Tibial nerve (tissue), 4 donors: ENCODE data around the gene SLC16A2. TPM values are rescaled to one million over a fixed set of nuclear protein-coding genes. Genes with fewer than 3 reads are reported as not detected.
"Not testable (repeated sequence)": the region's sequence is repeated elsewhere in the genome, so short reads cannot be mapped to it uniquely, and the experiment has no call there.

Source experiments
- DNase-seq, 2 donors: peaks; one replicate each; pipeline ENCODE4 v3.0.0-alpha.2; 2019; ENCODE audit warnings: low spot score in 2 of 2
- H3K27ac ChIP-seq, 4 donors: fragments of 200-600 bp; sonication (generic) in 3 of 4; one replicate each; pipeline ENCODE4 v1.5.1; 2017 to 2019; ENCODE audit warnings: mild to moderate bottlenecking in 1 of 4
- H3K27me3 ChIP-seq, 2 donors: fragments of 200-600 bp; sonication (generic) in 1 of 2; one replicate each; pipeline versions ENCODE4 v1.5.1 to v1.6.0; 2017 to 2019
- H3K36me3 ChIP-seq, 3 donors: fragments of 200-600 bp; sonication (generic); one replicate each; pipeline ENCODE4 v1.5.1; 2018 to 2019
- H3K4me1 ChIP-seq, 4 donors: fragments of 200-600 bp; sonication (generic) in 3 of 4; one replicate each; pipeline ENCODE4 v1.5.1; 2017 to 2019
- H3K4me3 ChIP-seq, 4 donors: fragments of 200-600 bp; sonication (generic) in 3 of 4; one replicate each; pipeline ENCODE4 v1.5.1; 2017 to 2019; ENCODE audit warnings: mild to moderate bottlenecking in 1 of 4, moderate library complexity in 1 of 4
- H3K9me3 ChIP-seq, 4 donors: fragments of 200-600 bp; sonication (generic) in 3 of 4; one replicate each; pipeline ENCODE4 v1.5.1; 2017 to 2019
- CTCF ChIP-seq, 5 experiments: fragments of 200-600 bp in 3 of 5; fragments of 450-650 bp in 2 of 5; sonication (generic) in 3 of 5; IDR thresholded peaks; one replicate each; pipeline ENCODE4 v1.5.1; 2016 to 2019; ENCODE audit warnings: antibody characterized with exemption in 5 of 5, mild to moderate bottlenecking in 3 of 5, moderate library complexity in 2 of 5
- EP300 ChIP-seq, 2 donors: sonication (generic); formaldehyde crosslinking; IDR thresholded peaks; one replicate each; pipeline ENCODE4 v1.6.1; 2017; ENCODE audit warnings: antibody characterized with exemption in 2 of 2, mild to moderate bottlenecking in 1 of 2
- POLR2A ChIP-seq, 2 donors: fragments of 450-650 bp; IDR thresholded peaks; one replicate each; pipeline ENCODE4 v1.6.1; 2017; ENCODE audit warnings: antibody characterized with exemption in 2 of 2, mild to moderate bottlenecking in 2 of 2, moderate library complexity in 2 of 2
- WGBS, 2 donors: methylation state at CpG; one replicate each; pipeline ENCODE4 v1.1.5; 2018; 5-methylcytosine and 5-hydroxymethylcytosine counted together
- total RNA-seq, 4 donors: library from RNA; depleted of rRNA; stranded (reverse); fragments of >200 nt; gene quantifications; one replicate each; pipeline ENCODE4 v1.1.0, GENCODE V29; 2016

The SLC16A2 gene
- total RNA-seq, 4 donors from 2014 or later: 9.2 to 13.3 (median 10.8) TPM

- WGBS, 2 donors: 86 to 97% methylated on average over 3 of the region's 3 CpGs
- Histone ChIP-seq H3K4me3 (no peak overlapping the region), H3K27me3 (no peaks in the 10 kb centered on the region), H3K9me3 (no peaks in the 10 kb centered on the region), H3K36me3 (no peaks in the 10 kb centered on the region), H3K27ac (no peak overlapping the region), H3K4me1 (no peaks in the 10 kb centered on the region)
- no peak for DNase-seq
- no peak for TF ChIP-seq POLR2A (IDR thresholded peaks at IDR 0.05)
- TF ChIP-seq EP300 (IDR thresholded peaks at IDR 0.05): no peak
- no peak for TF ChIP-seq CTCF (IDR thresholded peaks at IDR 0.05)
These were observed 90.4 kb downstream of the SLC16A2 start for GRCh38 chrX:74511704-74512103.

DNA sequence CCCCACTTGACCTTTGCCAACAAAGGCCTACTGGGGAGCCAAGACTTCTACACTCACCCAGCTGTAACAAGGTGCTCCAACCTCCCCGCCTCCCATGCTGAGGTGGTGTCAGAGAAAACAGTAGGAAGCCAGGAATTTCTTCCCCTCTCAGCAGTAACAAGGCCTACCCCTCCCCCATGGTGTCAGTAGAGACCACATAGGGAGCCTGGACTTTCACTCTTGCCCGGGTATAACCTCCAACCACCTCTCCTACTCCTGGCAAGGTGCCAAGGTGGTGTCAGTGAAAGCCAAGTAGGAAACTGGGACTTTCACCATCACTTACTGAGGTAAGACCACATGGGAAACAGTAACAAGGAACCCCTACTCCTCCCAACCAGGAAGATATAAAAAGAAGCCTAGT lies 93.1 kb downstream of the SLC16A2 start:
- DNase-seq: no peak

DNA sequence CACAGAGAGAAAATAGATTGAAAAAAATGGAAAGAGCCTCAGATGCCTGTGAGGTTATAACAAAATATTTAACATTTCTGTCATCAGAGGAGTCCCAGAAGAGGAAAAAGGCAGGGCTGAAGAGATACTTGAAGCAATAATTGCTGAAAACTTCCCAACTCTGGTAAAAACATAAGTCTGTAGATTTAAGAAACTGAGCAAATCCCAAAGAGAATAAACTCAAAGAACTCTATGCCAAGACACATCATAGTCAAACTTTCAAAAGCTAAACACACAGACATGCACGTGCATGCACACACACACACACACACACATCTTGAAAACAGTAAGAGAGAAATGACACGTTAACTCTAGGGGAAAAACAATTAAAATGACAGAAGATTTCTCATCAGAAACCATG lies 94.1 kb downstream of the SLC16A2 start:
- H3K9me3 ChIP-seq: no peaks in the 10 kb centered on the region
- TF ChIP-seq EP300 (IDR thresholded peaks at IDR 0.05): no peak
- no peak for TF ChIP-seq CTCF (IDR thresholded peaks at IDR 0.05)
- no peak for TF ChIP-seq POLR2A (IDR thresholded peaks at IDR 0.05)
- no peak for DNase-seq
- H3K4me3 ChIP-seq: no peak overlapping the region
- H3K27me3 ChIP-seq: no peaks in the 10 kb centered on the region
- H3K27ac ChIP-seq: no peak overlapping the region
- H3K4me1 ChIP-seq: no peaks in the 10 kb centered on the region
- no peaks in the 10 kb centered on the region for H3K36me3 ChIP-seq
- 43 to 55% methylated on average over 2 of the region's 2 CpGs for WGBS, 2 donors

More for the DNA sequence above, 93.1 kb downstream of the SLC16A2 start:
- H3K4me1 ChIP-seq: no peaks in the 10 kb centered on the region
- 67% methylated on average over 2 of the region's 2 CpGs; no CpG with 5 or more reads in 1 of the 2 donors for WGBS, 2 donors
- H3K36me3 ChIP-seq: no peaks in the 10 kb centered on the region
- TF ChIP-seq EP300 (IDR thresholded peaks at IDR 0.05): no peak
- no peak for TF ChIP-seq CTCF (IDR thresholded peaks at IDR 0.05)
- no peak for TF ChIP-seq POLR2A (IDR thresholded peaks at IDR 0.05)
- no peaks in the 10 kb centered on the region for H3K27me3 ChIP-seq
- H3K27ac ChIP-seq: no peak overlapping the region
- no peaks in the 10 kb centered on the region for H3K9me3 ChIP-seq
- H3K4me3 ChIP-seq: no peak overlapping the region

DNA sequence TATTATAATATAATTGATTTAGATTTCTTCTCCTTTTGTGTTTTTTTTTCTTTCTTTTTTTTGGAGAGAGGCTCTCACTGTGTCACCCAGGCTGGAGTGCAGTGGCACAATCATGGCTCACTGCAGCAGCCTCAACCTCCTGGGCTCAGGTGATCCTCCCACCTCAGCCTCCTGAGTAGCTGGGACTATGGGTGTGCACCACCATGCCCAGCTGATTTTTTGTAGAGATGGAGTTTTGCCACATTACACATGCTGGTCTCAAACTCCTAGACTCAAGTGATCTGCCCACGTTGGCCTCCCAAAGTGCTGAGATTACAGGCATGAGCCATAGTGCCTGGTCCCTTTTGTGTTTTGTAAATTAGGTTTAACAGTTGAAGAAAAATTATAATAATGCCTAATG lies 94.7 kb downstream of the SLC16A2 start:
- H3K27ac ChIP-seq, H3K27me3 ChIP-seq, DNase-seq, H3K4me3 ChIP-seq, H3K4me1 ChIP-seq, H3K9me3 ChIP-seq, H3K36me3 ChIP-seq: not testable (repeated sequence)
- 85 to 100% methylated on average over 1 of the region's 1 CpG for WGBS, 2 donors

- 60 to 71% methylated on average over 2 of the region's 2 CpGs for WGBS, 2 donors
These were observed 98.6 kb downstream of the SLC16A2 start for GRCh38 chrX:74519870-74520269.

More at GRCh38 chrX:74519870-74520269, 98.6 kb downstream of the SLC16A2 start:
- Histone ChIP-seq H3K27ac (peak overlapping the region in 1 of 4 donors; percentile 24), H3K27me3 (no peaks in the 10 kb centered on the region), H3K4me3 (no peak overlapping the region), H3K4me1 (no peaks in the 10 kb centered on the region), H3K36me3 (no peaks in the 10 kb centered on the region), H3K9me3 (no peaks in the 10 kb centered on the region)
- peak in 1 of 2 donors; percentile 13 for DNase-seq
- TF ChIP-seq POLR2A (IDR thresholded peaks at IDR 0.05) (no peak), EP300 (IDR thresholded peaks at IDR 0.05) (no peak), CTCF (IDR thresholded peaks at IDR 0.05) (no peak)
